ENCODE data around the gene CACNA1A.

CACNA1A gene

GRCh38 chr19:13163609-13164342 lies 342.5 kb downstream of the CACNA1A start:
- Histone ChIP-seq H2BK120ac (ENCODE audit: low read depth, low read length) (peak overlapping the region; percentile 90), H3K4me3 (ENCODE audit: low read length) (no peak overlapping the region), H3K23ac (ENCODE audit: low read length) (peak overlapping the region; percentile 7), H3K56ac (ENCODE audit: low read length) (peak overlapping the region; percentile 96), H3K27me3 (ENCODE audit: insufficient read depth, low read length, poor library complexity) (no peaks in the 10 kb centered on the region), H3K9ac (ENCODE audit: low read length) (peak overlapping the region; percentile 91), H3K4me2 (ENCODE audit: low read length) (peak overlapping the region; percentile 61), H4K5ac (ENCODE audit: low read length) (peak overlapping the region; percentile 99), H3K79me2 (ENCODE audit: control insufficient read depth, insufficient read depth, low read length) (no peaks in the 10 kb centered on the region), H3K4ac (ENCODE audit: low read depth, low read length) (peak overlapping the region; percentile 94), H2BK15ac (replicated peaks; ENCODE audit: low read depth) (peak overlapping the region; percentile 99), H2BK5ac (ENCODE audit: low read length) (peak overlapping the region; percentile 99), H3K79me1 (ENCODE audit: low read length) (no peaks in the 10 kb centered on the region), H3K4me1 (ENCODE audit: control insufficient read depth, low read depth, low read length) (peaks cover 15% of the 10 kb centered on the region), H3K18ac (ENCODE audit: low read length) (peak overlapping the region; percentile 98), H2AK5ac (ENCODE audit: low read length) (peak overlapping the region; percentile 99), H3K36me3 (ENCODE audit: control insufficient read depth, insufficient read depth, low read length) (no peaks in the 10 kb centered on the region), H3K27ac (ENCODE audit: low read depth, low read length) (peak overlapping the region; percentile 95), H4K8ac (ENCODE audit: low read depth, low read length) (peak overlapping the region; percentile 41)
- WGBS (ENCODE audit: extremely low coverage, insufficient coverage, low lambda C conversion rate): no CpG with 5 or more reads among the region's 20 CpGs
- peak; percentile 97 for DNase-seq

- no peak overlapping the region for H3K4me3 ChIP-seq (ENCODE audit: low read length)
- DNase-seq: peak; percentile 99
Measured at GRCh38 chr19:13162724-13163608, 343.3 kb downstream of the CACNA1A start.

GRCh38 chr19:13160557-13160956 lies 345.7 kb downstream of the CACNA1A start:
- Histone ChIP-seq H3K27me3 (ENCODE audit: insufficient read depth, low read length, poor library complexity) (no peaks in the 10 kb centered on the region), H3K4me2 (ENCODE audit: low read length) (no peak overlapping the region), H3K18ac (ENCODE audit: low read length) (no peak overlapping the region), H3K4ac (ENCODE audit: low read depth, low read length) (no peak overlapping the region), H2BK120ac (ENCODE audit: low read depth, low read length) (no peak overlapping the region), H2AK5ac (ENCODE audit: low read length) (no peak overlapping the region), H2BK15ac (replicated peaks; ENCODE audit: low read depth) (no peak overlapping the region), H3K79me1 (ENCODE audit: low read length) (no peaks in the 10 kb centered on the region), H3K4me1 (ENCODE audit: control insufficient read depth, low read depth, low read length) (peaks cover 13% of the 10 kb centered on the region), H2BK5ac (ENCODE audit: low read length) (no peak overlapping the region), H3K9ac (ENCODE audit: low read length) (no peak overlapping the region), H3K23ac (ENCODE audit: low read length) (no peak overlapping the region), H4K5ac (ENCODE audit: low read length) (no peak overlapping the region), H3K4me3 (ENCODE audit: low read length) (no peak overlapping the region), H4K8ac (ENCODE audit: low read depth, low read length) (no peak overlapping the region), H3K36me3 (ENCODE audit: control insufficient read depth, insufficient read depth, low read length) (no peaks in the 10 kb centered on the region), H3K79me2 (ENCODE audit: control insufficient read depth, insufficient read depth, low read length) (no peaks in the 10 kb centered on the region), H3K56ac (ENCODE audit: low read length) (peak overlapping the region; percentile 67), H3K27ac (ENCODE audit: low read depth, low read length) (no peak overlapping the region)
- WGBS (ENCODE audit: extremely low coverage, insufficient coverage, low lambda C conversion rate): no CpG with 5 or more reads among the region's 1 CpG
- no peak for DNase-seq

More at GRCh38 chr19:13162724-13163608, 343.3 kb downstream of the CACNA1A start:
- H3K56ac ChIP-seq (ENCODE audit: low read length): peak overlapping the region; percentile 96
- H2BK5ac ChIP-seq (ENCODE audit: low read length): peak overlapping the region; percentile 99
- H2BK15ac ChIP-seq (replicated peaks; ENCODE audit: low read depth): peak overlapping the region; percentile 99
- peak overlapping the region; percentile 99 for H2AK5ac ChIP-seq (ENCODE audit: low read length)
- H2BK120ac ChIP-seq (ENCODE audit: low read depth, low read length): peak overlapping the region; percentile 90
- peak overlapping the region; percentile 95 for H3K27ac ChIP-seq (ENCODE audit: low read depth, low read length)
- H4K5ac ChIP-seq (ENCODE audit: low read length): peak overlapping the region; percentile 99
- no peaks in the 10 kb centered on the region for H3K27me3 ChIP-seq (ENCODE audit: insufficient read depth, low read length, poor library complexity)
- H3K79me1 ChIP-seq (ENCODE audit: low read length): no peaks in the 10 kb centered on the region
- peak overlapping the region; percentile 59 for H4K8ac ChIP-seq (ENCODE audit: low read depth, low read length)
- peaks cover 15% of the 10 kb centered on the region for H3K4me1 ChIP-seq (ENCODE audit: control insufficient read depth, low read depth, low read length)
- peak overlapping the region; percentile 91 for H3K9ac ChIP-seq (ENCODE audit: low read length)
- peak overlapping the region; percentile 1 for H3K23ac ChIP-seq (ENCODE audit: low read length)
- no CpG with 5 or more reads among the region's 58 CpGs for WGBS (ENCODE audit: extremely low coverage, insufficient coverage, low lambda C conversion rate)
- H3K18ac ChIP-seq (ENCODE audit: low read length): peak overlapping the region; percentile 98
- H3K4ac ChIP-seq (ENCODE audit: low read depth, low read length): peak overlapping the region; percentile 94
- H3K79me2 ChIP-seq (ENCODE audit: control insufficient read depth, insufficient read depth, low read length): no peaks in the 10 kb centered on the region
- peak overlapping the region; percentile 61 for H3K4me2 ChIP-seq (ENCODE audit: low read length)
- no peaks in the 10 kb centered on the region for H3K36me3 ChIP-seq (ENCODE audit: control insufficient read depth, insufficient read depth, low read length)

GRCh38 chr19:13159713-13160112 lies 346.6 kb downstream of the CACNA1A start:
- Histone ChIP-seq H3K4me1 (ENCODE audit: control insufficient read depth, low read depth, low read length) (peaks cover 6% of the 10 kb centered on the region), H3K9ac (ENCODE audit: low read length) (no peak overlapping the region), H3K4me3 (ENCODE audit: low read length) (no peak overlapping the region), H3K18ac (ENCODE audit: low read length) (no peak overlapping the region), H3K27me3 (ENCODE audit: insufficient read depth, low read length, poor library complexity) (no peaks in the 10 kb centered on the region), H3K23ac (ENCODE audit: low read length) (no peak overlapping the region), H4K8ac (ENCODE audit: low read depth, low read length) (no peak overlapping the region), H2BK120ac (ENCODE audit: low read depth, low read length) (no peak overlapping the region), H3K27ac (ENCODE audit: low read depth, low read length) (no peak overlapping the region), H2BK15ac (replicated peaks; ENCODE audit: low read depth) (no peak overlapping the region), H3K79me1 (ENCODE audit: low read length) (no peaks in the 10 kb centered on the region), H3K4me2 (ENCODE audit: low read length) (no peak overlapping the region), H3K79me2 (ENCODE audit: control insufficient read depth, insufficient read depth, low read length) (peaks cover under 1% of the 10 kb centered on the region), H4K5ac (ENCODE audit: low read length) (no peak overlapping the region), H2BK5ac (ENCODE audit: low read length) (no peak overlapping the region), H3K4ac (ENCODE audit: low read depth, low read length) (no peak overlapping the region), H2AK5ac (ENCODE audit: low read length) (no peak overlapping the region), H3K56ac (ENCODE audit: low read length) (no peak overlapping the region), H3K36me3 (ENCODE audit: control insufficient read depth, insufficient read depth, low read length) (no peaks in the 10 kb centered on the region)
- DNase-seq: no peak
- WGBS (ENCODE audit: extremely low coverage, insufficient coverage, low lambda C conversion rate): no CpG with 5 or more reads among the region's 3 CpGs

Data from mesendoderm (in vitro differentiated cells).